ENCODE data around the gene C11orf87. TPM values are rescaled to one million over a fixed set of nuclear protein-coding genes. Genes with fewer than 3 reads are reported as not detected.

C11orf87 gene
- total RNA-seq (2014; rRNA removed; shearing (Covaris generic)): 0.31 and 0.56 TPM in 2 replicates
- polyA plus RNA-seq (2016; fragmentation: Nextera tagmentation; extraction: Ambion mirVana): 0.40 and 0.50 TPM in 2 replicates
- long read RNA-seq, full-length matches to known transcripts: 1 of 1 reads
- long read RNA-seq, partial matches to known transcripts: 0 of 1 reads
- long read RNA-seq, other reads (novel, unspliced or antisense): 0 of 1 reads

DNA sequence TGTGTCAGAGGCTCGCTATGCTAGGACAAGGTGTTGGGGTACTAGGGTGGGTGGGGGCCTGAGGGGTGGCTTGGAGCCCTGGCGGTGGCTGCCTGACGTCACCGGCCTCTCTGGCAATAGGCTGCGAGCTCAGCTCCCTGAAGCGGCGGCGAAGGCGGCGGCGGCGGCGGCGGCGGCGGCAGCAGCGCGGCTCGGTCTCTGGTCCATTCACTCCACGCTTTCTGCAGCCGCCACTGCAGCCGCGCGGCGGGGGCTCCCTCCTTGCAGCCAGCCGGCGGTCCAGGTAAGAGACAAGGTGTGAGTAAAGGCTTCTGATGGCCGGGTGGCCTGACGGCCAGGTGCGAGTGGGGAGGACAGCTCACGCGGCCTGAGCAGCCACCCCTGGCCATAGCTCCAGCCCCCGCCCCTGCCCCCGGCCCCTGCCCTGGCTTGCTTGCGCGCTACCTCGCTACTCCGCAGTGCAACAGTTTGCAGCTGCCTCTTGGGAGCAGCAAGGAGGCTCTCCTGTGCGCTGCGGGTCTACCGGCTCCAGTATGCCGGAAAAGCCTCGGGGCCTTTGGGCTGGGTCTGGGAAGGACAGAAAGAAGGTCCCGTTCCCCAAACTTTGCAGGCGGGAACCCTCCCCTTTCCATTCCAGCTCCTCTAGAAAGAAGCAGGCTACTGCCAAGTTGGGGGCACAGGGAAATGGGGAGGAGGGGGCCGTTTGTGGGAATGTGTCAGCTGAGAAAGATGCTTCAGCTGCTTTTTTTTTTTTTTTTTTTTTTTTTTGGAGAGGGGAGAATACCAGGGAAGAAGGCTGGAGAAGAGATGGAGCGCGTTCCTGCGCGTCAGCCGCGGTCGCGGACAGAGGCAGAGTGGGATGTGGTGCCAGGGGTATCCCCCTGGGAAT lies at the start of gene C11orf87:
Gene C11orf87, plus strand, starts transcription at position 210 of the 889 bp plus-strand sequence. CDS start 1,444 bp downstream, outside the sequence.
- H4K20me1 ChIP-seq (replicated peaks; ENCODE audit: insufficient read depth): peaks cover 13% of the 10 kb centered on the region
- peak within 1 kb of the TSS; percentile 96 for H2AFZ ChIP-seq
- Mint-ChIP-seq H3K4me3 (peak within 1 kb of the TSS; percentile 76), H3K9me3 (no peaks in the 10 kb centered on the region), H3K27ac (no peak within 1 kb of the TSS), H3K36me3 (ENCODE audit: low read depth) (no peaks in the 10 kb centered on the region), H3K4me1 (peaks cover 8% of the 10 kb centered on the region), H3K27me3 (ENCODE audit: insufficient read depth, low read depth, poor library complexity) (peaks cover 35% of the 10 kb centered on the region)
- peak within 1 kb of the TSS; percentile 68 for H3K4me3 ChIP-seq
- peak; percentile 86 for ATAC-seq
- no peaks in the 10 kb centered on the region for H3K79me2 ChIP-seq (replicated peaks; ENCODE audit: insufficient read depth)
- H3K4me2 ChIP-seq: peak within 1 kb of the TSS; percentile 91
- H3K36me3 ChIP-seq (ENCODE audit: insufficient read depth): no peaks in the 10 kb centered on the region; the same call in 1 of the 2 replicates
- TF ChIP-seq, protein P1, sequence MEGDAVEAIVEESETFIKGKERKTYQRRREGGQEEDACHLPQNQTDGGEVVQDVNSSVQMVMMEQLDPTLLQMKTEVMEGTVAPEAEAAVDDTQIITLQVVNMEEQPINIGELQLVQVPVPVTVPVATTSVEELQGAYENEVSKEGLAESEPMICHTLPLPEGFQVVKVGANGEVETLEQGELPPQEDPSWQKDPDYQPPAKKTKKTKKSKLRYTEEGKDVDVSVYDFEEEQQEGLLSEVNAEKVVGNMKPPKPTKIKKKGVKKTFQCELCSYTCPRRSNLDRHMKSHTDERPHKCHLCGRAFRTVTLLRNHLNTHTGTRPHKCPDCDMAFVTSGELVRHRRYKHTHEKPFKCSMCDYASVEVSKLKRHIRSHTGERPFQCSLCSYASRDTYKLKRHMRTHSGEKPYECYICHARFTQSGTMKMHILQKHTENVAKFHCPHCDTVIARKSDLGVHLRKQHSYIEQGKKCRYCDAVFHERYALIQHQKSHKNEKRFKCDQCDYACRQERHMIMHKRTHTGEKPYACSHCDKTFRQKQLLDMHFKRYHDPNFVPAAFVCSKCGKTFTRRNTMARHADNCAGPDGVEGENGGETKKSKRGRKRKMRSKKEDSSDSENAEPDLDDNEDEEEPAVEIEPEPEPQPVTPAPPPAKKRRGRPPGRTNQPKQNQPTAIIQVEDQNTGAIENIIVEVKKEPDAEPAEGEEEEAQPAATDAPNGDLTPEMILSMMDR (conservative IDR thresholded peaks at IDR 0.05; ENCODE audit: low read depth in 2 of 2): peak; percentile 10 to 20; a peak in 1 of 4 replicates
- no peak for TF ChIP-seq JUNB (IDR thresholded peaks at IDR 0.05; ENCODE audit: unreplicated experiment)
- TF ChIP-seq, protein P2, sequence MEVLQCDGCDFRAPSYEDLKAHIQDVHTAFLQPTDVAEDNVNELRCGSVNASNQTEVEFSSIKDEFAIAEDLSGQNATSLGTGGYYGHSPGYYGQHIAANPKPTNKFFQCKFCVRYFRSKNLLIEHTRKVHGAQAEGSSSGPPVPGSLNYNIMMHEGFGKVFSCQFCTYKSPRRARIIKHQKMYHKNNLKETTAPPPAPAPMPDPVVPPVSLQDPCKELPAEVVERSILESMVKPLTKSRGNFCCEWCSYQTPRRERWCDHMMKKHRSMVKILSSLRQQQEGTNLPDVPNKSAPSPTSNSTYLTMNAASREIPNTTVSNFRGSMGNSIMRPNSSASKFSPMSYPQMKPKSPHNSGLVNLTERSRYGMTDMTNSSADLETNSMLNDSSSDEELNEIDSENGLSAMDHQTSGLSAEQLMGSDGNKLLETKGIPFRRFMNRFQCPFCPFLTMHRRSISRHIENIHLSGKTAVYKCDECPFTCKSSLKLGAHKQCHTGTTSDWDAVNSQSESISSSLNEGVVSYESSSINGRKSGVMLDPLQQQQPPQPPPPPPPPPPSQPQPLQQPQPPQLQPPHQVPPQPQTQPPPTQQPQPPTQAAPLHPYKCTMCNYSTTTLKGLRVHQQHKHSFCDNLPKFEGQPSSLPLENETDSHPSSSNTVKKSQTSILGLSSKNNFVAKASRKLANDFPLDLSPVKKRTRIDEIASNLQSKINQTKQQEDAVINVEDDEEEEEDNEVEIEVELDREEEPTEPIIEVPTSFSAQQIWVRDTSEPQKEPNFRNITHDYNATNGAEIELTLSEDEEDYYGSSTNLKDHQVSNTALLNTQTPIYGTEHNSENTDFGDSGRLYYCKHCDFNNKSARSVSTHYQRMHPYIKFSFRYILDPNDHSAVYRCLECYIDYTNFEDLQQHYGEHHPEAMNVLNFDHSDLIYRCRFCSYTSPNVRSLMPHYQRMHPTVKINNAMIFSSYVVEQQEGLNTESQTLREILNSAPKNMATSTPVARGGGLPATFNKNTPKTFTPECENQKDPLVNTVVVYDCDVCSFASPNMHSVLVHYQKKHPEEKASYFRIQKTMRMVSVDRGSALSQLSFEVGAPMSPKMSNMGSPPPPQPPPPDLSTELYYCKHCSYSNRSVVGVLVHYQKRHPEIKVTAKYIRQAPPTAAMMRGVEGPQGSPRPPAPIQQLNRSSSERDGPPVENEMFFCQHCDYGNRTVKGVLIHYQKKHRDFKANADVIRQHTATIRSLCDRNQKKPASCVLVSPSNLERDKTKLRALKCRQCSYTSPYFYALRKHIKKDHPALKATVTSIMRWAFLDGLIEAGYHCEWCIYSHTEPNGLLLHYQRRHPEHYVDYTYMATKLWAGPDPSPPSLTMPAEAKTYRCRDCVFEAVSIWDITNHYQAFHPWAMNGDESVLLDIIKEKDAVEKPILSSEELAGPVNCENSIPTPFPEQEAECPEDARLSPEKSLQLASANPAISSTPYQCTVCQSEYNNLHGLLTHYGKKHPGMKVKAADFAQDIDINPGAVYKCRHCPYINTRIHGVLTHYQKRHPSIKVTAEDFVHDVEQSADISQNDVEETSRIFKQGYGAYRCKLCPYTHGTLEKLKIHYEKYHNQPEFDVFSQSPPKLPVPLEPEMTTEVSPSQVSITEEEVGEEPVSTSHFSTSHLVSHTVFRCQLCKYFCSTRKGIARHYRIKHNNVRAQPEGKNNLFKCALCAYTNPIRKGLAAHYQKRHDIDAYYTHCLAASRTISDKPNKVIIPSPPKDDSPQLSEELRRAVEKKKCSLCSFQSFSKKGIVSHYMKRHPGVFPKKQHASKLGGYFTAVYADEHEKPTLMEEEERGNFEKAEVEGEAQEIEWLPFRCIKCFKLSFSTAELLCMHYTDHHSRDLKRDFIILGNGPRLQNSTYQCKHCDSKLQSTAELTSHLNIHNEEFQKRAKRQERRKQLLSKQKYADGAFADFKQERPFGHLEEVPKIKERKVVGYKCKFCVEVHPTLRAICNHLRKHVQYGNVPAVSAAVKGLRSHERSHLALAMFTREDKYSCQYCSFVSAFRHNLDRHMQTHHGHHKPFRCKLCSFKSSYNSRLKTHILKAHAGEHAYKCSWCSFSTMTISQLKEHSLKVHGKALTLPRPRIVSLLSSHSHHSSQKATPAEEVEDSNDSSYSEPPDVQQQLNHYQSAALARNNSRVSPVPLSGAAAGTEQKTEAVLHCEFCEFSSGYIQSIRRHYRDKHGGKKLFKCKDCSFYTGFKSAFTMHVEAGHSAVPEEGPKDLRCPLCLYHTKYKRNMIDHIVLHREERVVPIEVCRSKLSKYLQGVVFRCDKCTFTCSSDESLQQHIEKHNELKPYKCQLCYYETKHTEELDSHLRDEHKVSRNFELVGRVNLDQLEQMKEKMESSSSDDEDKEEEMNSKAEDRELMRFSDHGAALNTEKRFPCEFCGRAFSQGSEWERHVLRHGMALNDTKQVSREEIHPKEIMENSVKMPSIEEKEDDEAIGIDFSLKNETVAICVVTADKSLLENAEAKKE (CRISPR knock-in tag; IDR thresholded peaks at IDR 0.05): no peak
- H3K4me1 ChIP-seq (ENCODE audit: insufficient read depth): no peaks in the 10 kb centered on the region; the same call in 1 of the 2 replicates
- H3K27ac ChIP-seq (ENCODE audit: low read depth): no peak within 1 kb of the TSS
- peak; percentile 77 for DNase-seq (ENCODE audit: low spot score)
- H3K9me2 ChIP-seq (ENCODE audit: insufficient read depth): no peaks in the 10 kb centered on the region
- H3K27me3 ChIP-seq (ENCODE audit: insufficient read depth): peaks cover 49% of the 10 kb centered on the region
- no peaks in the 10 kb centered on the region for H3F3A ChIP-seq (replicated peaks; ENCODE audit: low read depth)

Data from GM23338 (cell line).